ENCODE measurements around the gene SLA2.

Gene SLA2

GRCh38 chr20:36579996-36580545 is 65.9 kb downstream of the SLA2 start:
- peak; percentile 18 to 24 for DNase-seq (ENCODE audit: low read depth in 2 of 2)
- TF ChIP-seq CTCF (IDR thresholded peaks at IDR 0.05; ENCODE audit: low read depth, low read length) = no peak
- H3K4me3 ChIP-seq (replicated peaks in 1 of 2; ENCODE audit: low read depth in 2 of 2, low read length in 2 of 2) = no peak overlapping the region

GRCh38 chr20:36578356-36579041 is 67.5 kb downstream of the SLA2 start:
- H3K4me3 ChIP-seq (replicated peaks in 1 of 2; ENCODE audit: low read depth in 2 of 2, low read length in 2 of 2) = no peak overlapping the region
- TF ChIP-seq CTCF (IDR thresholded peaks at IDR 0.05; ENCODE audit: low read depth, low read length) = no peak
- no peak for DNase-seq (ENCODE audit: low read depth in 2 of 2)

GRCh38 chr20:36576081-36576445 is 69.9 kb downstream of the SLA2 start:
- no peak for DNase-seq (ENCODE audit: low read depth in 2 of 2)
- H3K4me3 ChIP-seq (replicated peaks in 1 of 2; ENCODE audit: low read depth in 2 of 2, low read length in 2 of 2) = no peak overlapping the region
- TF ChIP-seq CTCF (IDR thresholded peaks at IDR 0.05; ENCODE audit: low read depth, low read length) = no peak

- H3K4me3 ChIP-seq (replicated peaks in 1 of 2; ENCODE audit: low read depth in 2 of 2, low read length in 2 of 2) = peak overlapping the region; percentile 64 to 85
- no peak for TF ChIP-seq CTCF (IDR thresholded peaks at IDR 0.05; ENCODE audit: low read depth, low read length)
- DNase-seq (ENCODE audit: low read depth in 2 of 2) = peak; percentile 49 to 62
Observed at GRCh38 chr20:36574366-36575135, 71.4 kb downstream of the SLA2 start.

GRCh38 chr20:36573798-36574365 is 72.1 kb downstream of the SLA2 start:
- no peak for TF ChIP-seq CTCF (IDR thresholded peaks at IDR 0.05; ENCODE audit: low read depth, low read length)
- peak in 1 of 2 donors; percentile 14 for DNase-seq (ENCODE audit: low read depth in 2 of 2)
- H3K4me3 ChIP-seq (replicated peaks in 1 of 2; ENCODE audit: low read depth in 2 of 2, low read length in 2 of 2) = peak overlapping the region; percentile 64 to 85

GRCh38 chr20:36573103-36573797 is 72.7 kb downstream of the SLA2 start, which contains the start of gene TGIF2:
TGIF2 (plus strand) TSS chr20:36573597; CDS start chr20:36578775, 5,178 bp downstream.
- no peak for TF ChIP-seq CTCF (IDR thresholded peaks at IDR 0.05; ENCODE audit: low read depth, low read length)
- H3K4me3 ChIP-seq (replicated peaks in 1 of 2; ENCODE audit: low read depth in 2 of 2, low read length in 2 of 2) = peak within 1 kb of the TSS; percentile 64 to 85
- DNase-seq (ENCODE audit: low read depth in 2 of 2) = peak; percentile 52 to 87
